G401 (cell line): Measurements from ENCODE around the gene SLC47A1. TPM values are rescaled to one million over a fixed set of nuclear protein-coding genes. Genes with fewer than 3 reads are reported as not detected.
"Not testable (repeated sequence)": the region's sequence is repeated elsewhere in the genome, so short reads cannot be mapped to it uniquely, and the experiment has no call there.

Experiments
- DNase-seq: peaks from one replicate; pipeline ENCODE4 v3.0.0-alpha.2; 2015; ENCODE audit warnings: low spot score
- in situ Hi-C: cut with HindIII; loops from 2 replicates; pipeline ENCODE4 v1.10.0; 2016; ENCODE audit warnings: low sequenced_read_pairs, mixed read lengths
- total RNA-seq: library from RNA; depleted of rRNA; stranded (reverse); fragments of >200 nt; shearing (Covaris generic); gene quantifications from 2 replicates; pipeline ENCODE4 v1.2.3, GENCODE V29; 2014

Gene SLC47A1
- total RNA-seq, 1 experiment from 2014 or later: 4.5 TPM

DNA sequence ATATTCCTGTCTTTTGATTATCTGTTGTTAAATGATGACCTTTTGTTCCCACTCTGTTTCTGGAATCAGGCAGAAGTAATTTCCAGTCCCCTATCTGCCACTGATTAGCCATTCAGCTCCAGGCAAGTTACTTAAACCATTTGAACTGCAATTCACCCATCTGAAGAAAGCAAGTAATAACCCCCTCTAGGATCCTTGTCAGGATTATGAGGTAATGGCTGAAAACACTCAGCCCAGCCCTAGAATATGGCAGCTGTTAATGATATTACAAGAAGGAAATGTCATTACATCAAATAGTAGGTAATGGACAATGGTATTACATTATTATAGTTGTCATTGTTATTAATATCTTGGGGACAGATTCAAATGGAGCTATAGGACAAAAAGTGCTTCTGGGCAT lies 16.0 kb upstream of the SLC47A1 start:
- in situ Hi-C loops: no loop called here
- no peak for DNase-seq

DNA sequence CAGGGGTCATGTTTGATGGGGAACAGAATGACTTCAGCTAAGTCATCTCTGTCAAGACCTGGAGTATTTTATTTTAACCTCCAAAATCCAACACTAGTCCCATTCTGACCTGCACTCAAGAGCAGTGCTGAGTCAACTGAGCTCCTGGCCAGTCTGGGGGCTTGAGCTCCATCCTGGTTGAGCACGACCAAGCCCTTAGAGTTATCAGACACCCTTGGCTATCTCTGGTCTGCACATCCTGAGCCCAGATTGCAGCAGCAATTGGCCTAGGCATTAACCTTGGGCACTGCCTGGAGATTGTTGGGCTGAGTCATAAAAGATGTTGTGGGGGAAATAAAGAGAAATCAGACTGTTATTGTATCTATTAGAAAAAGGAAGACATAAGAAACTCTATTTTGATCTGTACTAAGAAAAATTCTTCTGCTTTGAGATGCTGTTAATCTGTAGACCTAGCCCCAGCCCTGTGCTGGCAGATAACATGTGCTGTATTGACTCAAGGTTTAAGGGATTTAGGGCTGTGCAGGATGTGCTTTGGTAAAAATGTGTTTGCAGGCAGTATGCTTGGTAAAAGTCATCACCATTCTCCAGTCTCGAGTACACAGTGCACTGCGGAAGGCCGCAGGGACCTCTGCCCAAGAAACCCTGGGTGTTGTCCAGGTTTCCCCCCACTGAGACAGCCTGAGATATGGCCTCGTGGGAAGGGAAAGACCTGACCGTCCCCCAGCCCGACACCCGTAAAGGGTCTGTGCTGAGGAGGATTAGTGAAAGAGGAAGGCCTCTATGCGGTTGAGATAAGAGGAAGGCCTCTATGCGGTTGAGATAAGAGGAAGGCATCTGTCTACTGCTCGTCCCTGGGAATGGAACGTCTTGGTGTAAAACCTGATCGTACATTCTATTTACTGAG lies 14.0 kb upstream of the SLC47A1 start:
- DNase-seq, in situ Hi-C loops: not testable (repeated sequence)

DNA sequence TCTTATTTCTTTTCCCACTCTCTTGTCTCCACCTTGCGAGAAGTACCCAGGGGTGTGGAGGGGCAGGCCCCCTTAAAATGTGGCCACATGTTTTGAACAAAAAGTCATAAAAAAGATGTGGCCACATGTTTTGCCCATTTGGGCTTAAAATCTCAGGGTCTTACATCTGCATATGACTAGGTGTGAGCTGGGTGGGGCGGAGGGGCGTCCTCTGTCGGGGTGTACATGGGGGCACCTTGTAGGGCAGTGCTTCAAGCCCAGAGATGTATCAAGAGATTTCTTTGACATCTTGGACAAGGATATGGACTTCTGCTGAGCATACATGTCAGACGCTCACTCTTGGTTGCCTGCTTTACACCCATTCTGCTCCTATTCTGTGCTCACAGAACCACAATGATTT lies 13.0 kb upstream of the SLC47A1 start:
- in situ Hi-C loops: no loop called here

DNA sequence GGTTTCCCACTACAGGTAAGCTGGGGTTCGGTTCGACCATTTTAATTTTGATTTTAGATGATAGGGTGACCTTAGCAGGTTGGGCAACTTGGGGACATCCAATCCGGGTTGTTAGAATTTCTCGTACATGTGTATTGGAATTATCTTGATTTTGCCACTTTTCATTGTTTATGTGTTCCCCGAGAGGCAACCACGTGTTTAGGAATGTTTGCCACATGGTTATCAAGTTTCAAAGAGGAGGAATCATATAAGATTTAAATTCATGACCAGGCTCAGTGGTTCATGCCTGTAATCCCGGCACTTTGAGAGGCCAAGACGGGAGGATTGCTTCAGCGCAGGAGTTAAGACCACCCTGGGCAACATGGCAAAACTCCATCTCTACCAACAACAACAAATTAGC lies 10.0 kb upstream of the SLC47A1 start:
- no peak for DNase-seq
- in situ Hi-C loops: no loop called here

More for the DNA sequence above, 13.0 kb upstream of the SLC47A1 start:
- DNase-seq: no peak

DNA sequence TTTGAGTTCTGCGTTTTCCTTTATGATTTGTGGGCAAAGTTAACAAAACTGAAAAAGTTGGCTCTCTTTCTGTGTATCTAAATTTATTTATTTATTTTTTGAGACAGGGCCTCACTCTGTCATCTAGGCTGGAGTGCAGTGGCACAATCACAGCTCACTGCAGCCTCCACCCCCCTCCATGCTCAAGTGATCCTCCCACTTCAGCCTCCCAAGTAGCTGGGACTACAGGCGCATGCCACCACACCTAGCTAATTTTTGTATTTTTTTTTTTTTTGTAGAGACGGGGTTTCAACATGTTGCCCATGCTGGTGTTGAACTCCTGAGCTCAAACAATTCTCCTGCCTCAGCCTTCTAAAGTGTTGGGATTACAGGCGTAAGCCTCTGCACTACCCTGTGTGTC lies 6.7 kb upstream of the SLC47A1 start:
- in situ Hi-C loops, DNase-seq: not testable (repeated sequence)

DNA sequence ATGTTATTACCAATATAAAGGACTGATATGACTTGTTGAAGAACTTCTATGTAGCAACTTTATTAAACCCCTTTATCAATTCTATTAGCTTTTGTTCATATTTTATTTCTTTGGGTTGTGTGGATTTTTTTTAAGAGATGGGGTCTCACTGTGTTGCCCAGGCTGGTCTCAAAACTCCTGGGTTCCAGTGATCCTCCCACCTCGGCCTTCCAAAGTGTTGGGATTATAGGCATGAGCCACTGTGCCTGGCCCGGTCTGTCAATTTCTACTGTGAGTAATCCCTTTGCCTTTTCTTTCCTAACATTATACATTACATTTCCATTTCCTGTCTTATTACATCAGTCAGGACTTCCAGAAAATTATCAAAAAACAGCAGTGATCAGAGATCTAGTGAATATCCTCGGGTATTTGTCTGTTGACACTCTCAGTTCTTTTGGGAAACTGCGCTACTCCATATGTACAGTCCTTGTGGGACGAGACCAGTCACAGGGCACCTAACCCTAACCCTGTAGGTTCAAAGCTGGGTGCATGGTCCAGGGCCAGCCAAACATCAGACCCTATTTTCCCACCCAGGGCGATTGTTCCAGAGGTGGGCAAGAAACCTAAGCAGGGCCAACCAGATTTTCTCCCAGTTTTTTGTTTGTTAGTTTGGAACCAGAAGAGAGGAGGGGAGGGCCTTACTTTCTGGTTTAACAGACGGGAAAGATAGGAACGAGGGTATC lies 1.7 kb upstream of the SLC47A1 start:
- in situ Hi-C loops: no loop called here

DNA sequence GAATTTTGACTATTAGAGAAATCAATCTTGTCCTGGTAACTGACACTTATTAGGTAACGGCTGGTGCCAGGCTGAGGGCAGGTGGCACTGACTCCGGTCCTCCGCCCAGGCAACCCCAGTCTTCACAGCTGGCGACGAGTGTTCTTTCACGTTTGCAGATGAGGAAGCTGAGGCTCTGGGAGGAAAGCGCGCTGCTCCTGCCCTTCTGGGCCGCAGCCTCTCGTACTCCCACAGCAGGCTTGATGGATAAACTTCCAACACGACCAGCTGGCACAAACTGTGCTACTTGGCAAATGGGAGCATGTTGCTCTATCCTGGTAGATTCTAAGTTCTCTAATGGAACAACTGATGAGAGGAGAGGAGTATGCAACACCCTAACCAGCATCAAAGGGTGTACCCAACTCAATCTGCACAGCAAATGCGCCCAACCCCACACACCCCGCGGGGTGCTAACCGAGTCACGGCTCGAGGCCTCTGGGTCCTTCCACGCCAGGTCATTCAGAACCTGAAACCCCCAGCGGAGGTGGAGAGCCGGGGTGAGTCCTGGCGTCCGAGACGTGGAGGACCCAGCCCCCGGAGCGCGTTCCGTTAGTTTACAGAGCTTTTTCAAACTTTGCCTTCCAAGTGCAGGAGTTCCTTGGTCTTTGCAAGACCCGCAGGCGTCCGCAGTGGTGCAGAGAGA lies 477 bp upstream of the SLC47A1 start:
- in situ Hi-C loops: no loop called here
- no peak for DNase-seq

More for the DNA sequence above, 1.7 kb upstream of the SLC47A1 start:
- DNase-seq: no peak

DNA sequence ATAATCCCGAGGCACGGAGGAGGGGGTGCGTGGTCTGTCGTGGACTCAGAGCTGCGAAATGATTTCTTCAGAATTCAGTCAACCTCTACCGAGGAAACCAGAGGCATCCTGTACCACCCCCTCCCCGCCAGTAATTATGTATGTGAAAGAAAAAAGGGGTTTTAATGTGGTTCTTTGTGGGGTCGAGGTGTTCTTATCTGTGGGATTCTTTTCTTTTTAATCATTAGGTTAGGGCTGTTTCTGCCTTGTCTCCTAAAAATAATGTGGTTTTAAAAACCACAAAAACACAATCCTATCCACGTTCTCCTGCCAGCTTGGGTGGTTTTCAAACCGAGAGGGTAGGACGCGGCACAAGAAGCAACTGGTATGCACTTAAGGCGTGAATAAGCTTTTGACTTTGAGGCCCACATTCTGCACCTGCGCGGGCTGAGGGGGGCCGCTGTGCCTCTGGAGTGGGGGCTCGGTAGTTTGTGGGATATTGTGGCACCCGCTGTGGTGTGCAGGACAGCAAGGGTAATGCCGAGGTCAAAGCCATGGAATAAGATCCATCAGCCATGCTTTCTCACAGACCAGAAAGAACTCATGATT lies 1.0 kb downstream of the SLC47A1 start:
- DNase-seq: no peak
- in situ Hi-C loops: no loop called here

DNA sequence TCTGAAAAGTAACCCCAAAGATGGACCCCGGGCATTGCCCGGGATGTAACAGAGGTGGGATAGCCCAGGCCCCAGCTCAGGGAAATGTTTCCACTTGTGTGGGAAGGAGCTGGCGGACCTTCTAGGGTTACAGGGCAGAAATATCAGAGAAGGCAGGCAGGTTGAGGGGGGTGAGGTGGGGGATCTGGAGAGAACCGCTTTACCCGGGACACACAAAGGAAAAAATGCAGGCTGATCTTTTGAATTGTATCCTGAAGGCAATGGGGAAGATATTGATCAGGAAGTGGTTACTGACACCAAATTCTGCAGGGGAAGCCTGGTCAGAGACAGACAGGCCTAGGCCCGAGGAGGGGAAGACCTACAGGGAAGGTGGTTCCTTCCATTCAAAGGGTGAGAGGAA lies 3.5 kb downstream of the SLC47A1 start:
- no peak for DNase-seq
- in situ Hi-C loops: no loop called here

DNA sequence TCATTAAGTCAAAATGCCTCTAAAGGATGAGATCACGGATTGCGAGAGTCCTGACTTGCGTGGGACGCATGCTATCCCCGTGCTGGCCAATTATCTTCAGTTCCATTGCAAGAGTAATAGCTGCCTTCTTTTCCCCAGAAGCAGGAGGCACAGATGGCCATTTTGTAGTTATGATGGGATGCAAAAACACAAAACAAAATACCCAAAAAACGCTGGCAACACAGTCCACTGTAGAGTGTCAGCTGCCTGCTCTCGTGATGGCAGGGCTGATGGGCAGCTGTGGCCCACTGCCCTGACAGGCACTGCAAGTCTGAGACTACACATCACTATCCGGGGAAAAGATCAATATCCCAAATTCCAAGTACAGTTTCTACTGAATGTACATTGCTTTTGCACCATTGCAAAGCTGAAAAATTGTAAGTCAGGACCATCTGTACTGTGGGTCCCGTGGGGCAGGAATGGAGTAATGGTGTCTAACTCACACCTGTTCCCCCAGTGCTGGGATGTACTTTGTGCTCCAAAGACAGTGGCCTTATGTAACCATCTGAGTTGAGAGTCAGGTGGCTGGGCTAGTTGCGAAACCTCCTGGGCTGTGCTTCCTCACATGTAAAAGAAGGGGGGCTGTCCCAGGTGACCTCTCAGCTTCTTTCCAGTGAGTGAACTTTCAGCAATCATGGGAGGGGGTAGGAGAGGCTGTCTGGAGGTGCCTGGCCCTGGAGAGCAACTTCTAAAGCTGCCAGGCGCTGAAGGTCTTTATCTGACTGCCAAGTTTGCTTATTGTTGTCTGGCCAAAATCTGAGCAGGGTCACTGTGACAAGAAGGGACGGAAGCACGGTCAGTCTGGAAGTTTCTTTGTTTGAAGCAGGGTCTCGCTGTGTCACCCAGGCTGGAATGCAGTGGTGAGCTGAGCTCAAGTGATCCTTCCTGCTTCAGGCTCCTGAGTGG lies 4.7 kb downstream of the SLC47A1 start:
- in situ Hi-C loops: no loop called here
- no peak for DNase-seq

DNA sequence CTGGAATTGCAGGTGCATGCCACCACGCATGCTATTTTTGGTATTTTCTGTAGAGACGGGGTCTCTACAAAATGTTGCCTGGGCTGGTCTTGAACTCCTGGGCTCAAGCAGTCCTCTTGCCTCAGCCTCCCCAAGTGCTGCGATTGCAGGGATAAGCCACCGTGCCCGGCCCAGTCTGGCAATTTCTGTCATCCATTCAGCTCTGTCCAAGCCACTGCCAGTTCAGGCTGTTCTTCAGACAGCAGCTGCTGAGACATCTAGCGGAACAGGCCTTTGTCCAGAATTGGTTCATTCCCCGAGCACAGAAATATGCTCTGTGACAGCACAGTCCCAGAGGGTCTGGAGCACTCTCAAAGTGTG lies 5.4 kb downstream of the SLC47A1 start:
- in situ Hi-C loops: no loop called here
- no peak for DNase-seq

DNA sequence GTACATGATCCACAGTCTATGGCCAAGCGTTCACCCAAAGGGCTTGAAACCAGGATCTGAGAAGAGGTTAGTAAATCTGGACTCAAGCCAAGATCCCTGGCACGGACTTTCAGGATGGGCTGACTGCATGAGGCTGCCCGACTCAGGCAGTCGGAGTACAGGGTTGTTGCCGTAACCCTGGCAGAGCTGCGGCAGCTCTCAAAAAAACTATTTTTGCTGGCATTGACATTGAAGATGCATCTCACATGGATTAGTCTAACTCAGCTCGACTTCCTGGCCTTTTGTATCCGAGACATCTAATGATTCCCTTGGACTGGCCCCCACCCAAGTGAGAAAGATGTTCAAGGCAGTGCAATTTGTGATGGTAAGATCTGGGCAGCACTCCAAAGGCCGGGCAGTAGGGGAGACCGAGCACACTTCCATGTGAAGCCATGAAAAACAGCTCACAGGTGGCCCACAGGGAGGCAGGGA lies 6.2 kb downstream of the SLC47A1 start:
- in situ Hi-C loops: no loop called here
- peak; percentile 40 for DNase-seq

DNA sequence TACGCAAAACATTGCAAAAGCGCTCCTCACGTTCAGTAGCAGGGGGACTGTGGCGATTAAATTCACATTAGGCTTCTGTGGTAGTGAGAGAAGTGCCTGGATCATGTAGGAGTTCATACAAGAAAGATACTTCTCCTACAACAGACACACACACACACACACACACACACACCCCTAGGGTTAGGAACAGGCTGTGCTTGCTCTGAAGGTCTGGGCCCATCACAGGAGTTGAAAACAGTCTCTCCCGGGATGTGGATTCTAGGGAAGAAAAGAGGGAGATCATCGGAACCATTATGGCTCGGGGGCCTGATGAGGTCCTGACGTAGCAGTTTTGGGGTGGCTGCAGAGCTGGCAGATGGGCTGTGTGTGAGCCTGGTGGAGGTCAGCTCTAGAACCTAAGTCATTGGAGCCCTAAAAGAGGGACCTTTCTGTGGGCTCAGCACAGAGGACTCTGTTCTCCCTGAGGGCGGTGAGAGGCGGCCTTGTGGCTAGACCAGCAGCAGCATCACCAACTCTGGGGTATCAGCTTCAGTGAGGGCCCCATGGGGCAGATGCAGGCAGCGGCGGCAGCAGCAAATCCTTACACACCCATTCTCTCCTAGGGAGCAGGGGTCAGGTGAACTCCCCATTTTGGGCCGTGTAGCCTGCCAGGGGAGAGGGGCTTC lies 7.2 kb downstream of the SLC47A1 start:
- DNase-seq: no peak
- in situ Hi-C loops: no loop called here

DNA sequence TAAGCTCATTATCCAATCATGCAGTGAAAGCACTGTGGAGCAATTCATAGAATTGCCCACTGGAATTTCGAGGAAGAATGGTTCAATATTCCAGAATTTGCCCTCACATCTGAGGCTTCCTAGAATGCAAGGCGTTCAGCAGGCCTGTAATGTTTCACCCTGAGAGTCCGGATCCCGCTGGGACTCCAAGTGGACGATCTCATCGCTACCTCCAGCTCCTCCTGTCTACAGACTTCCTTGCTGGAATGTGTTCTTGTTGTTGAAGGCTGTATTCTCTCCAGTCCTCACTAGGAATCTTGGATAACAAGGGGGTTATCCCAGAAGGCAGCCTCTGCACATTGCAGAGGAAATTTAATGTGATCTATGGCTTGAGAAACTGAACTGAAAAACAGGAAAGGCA lies 7.8 kb downstream of the SLC47A1 start:
- in situ Hi-C loops: no loop called here
- DNase-seq: no peak

DNA sequence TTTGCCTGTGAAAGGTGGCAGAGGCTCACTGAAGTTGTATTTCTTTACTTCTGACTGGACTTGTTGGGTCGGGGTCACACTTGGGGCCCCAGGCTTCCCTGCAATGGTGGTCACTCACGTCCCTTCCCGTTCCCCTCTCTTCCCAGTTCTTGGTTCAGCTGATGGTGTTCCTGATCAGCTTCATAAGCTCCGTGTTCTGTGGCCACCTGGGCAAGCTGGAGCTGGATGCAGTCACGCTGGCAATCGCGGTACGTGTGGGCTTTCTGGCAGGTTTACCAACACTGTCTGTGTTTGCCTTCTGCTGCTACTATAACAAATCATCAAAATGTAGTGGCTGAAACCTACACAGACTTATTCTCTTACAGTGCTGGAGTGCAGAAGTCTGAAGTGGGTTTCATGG lies 8.6 kb downstream of the SLC47A1 start:
- DNase-seq: no peak
- in situ Hi-C loops: no loop called here

DNA sequence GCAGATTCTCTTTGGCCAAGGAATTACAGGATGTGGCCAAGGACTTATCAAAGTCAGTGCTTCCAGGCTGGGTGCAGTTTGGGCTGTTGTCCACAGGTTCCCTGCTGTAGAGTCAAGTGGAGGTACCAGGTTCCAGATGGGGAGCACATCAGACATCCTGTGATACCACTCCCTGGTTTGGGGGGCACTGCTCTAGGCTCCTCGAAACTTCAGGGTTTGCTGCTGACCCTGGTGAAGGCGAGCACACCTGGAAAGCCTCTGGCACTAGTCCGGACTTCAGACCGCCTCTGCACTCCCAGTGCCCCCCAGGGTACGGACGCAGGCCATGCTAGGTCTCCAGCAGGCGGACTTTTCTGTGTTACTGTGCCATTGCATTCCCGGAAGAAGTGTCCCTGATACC lies 10.7 kb downstream of the SLC47A1 start:
- DNase-seq: no peak
- in situ Hi-C loops: no loop called here

DNA sequence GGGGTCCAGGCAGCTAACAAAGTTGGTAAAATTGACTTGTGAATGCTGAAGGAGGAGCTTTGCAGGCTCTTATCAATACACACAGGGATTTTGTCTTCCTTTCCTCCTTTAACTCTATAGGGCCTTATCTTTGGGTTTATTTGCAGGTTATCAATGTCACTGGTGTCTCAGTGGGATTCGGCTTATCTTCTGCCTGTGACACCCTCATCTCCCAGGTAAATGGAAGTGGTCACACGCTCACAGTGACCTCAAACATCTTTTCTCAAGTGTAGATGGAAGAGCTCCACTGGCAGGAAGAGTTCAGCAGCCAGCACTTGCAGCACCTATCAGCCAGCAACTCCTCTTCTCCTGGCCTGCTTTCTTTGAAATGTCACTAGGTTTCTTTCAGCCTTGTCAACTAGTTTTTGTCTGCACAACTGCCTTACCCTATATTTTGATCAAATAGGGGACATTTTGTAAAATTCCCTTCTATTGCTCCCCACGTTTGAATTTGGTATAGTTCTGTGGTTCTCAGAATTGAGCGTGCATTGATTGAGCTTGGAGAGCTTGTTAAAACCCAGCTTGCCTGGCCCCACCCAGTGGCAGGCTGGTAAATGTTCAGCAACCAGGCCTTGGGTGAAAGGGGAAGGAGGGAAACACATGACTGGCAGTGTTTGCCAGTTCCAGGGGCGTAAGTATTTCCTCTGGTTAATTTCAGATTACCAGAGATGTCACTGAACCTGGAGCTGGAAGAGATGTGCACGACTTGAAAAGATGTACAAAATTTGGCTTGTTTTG lies 12.8 kb downstream of the SLC47A1 start:
- in situ Hi-C loops: no loop called here
- DNase-seq: no peak
